A673 (cell line): ENCODE results near the gene SMKR1.

Experiments
- CTCF ChIP-seq: fragments of 300-800, 200-600 bp; sonication (generic); conservative IDR thresholded peaks from 2 replicates; pipeline ENCODE4 v1.5.1; 2017; ENCODE audit warnings: low read depth, mild to moderate bottlenecking, antibody characterized with exemption, low read length, moderate library complexity, mixed read lengths
- EZH2 ChIP-seq: fragments of 200-600 bp; sonication (generic); IDR thresholded peaks from 2 replicates; pipeline ENCODE4 v1.6.1; 2017; ENCODE audit warnings: borderline replicate concordance, low read depth, mild to moderate bottlenecking, mixed read lengths, antibody characterized with exemption, low read length; ENCODE audit not compliant: poor library complexity, severe bottlenecking

GRCh38 chr7:129550693-129551360 is 48.5 kb downstream of the SMKR1 start:
- no peak; the same call in 1 of the 2 replicates for TF ChIP-seq CTCF
- TF ChIP-seq EZH2, result no peak
